ENCODE measurements around the gene USH2A.

USH2A gene

GRCh38 chr1:215807218-215807617 lies 616.0 kb downstream of the USH2A start:
- H3K4me3 ChIP-seq (replicated peaks; ENCODE audit: low read depth, low read length), result no peak overlapping the region
- no peak for DNase-seq (ENCODE audit: extremely low read depth, low read depth)
- TF ChIP-seq, protein P1, sequence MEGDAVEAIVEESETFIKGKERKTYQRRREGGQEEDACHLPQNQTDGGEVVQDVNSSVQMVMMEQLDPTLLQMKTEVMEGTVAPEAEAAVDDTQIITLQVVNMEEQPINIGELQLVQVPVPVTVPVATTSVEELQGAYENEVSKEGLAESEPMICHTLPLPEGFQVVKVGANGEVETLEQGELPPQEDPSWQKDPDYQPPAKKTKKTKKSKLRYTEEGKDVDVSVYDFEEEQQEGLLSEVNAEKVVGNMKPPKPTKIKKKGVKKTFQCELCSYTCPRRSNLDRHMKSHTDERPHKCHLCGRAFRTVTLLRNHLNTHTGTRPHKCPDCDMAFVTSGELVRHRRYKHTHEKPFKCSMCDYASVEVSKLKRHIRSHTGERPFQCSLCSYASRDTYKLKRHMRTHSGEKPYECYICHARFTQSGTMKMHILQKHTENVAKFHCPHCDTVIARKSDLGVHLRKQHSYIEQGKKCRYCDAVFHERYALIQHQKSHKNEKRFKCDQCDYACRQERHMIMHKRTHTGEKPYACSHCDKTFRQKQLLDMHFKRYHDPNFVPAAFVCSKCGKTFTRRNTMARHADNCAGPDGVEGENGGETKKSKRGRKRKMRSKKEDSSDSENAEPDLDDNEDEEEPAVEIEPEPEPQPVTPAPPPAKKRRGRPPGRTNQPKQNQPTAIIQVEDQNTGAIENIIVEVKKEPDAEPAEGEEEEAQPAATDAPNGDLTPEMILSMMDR (IDR thresholded peaks at IDR 0.05; ENCODE audit: low read depth, low read length, missing control alignments), result no peak

- no peak overlapping the region for H3K4me3 ChIP-seq (replicated peaks; ENCODE audit: low read depth, low read length)
- TF ChIP-seq, protein P1 (IDR thresholded peaks at IDR 0.05; ENCODE audit: low read depth, low read length, missing control alignments), result no peak
- no peak for DNase-seq (ENCODE audit: extremely low read depth, low read depth)
Observed at GRCh38 chr1:215797859-215798258, 625.4 kb downstream of the USH2A start.

DNA sequence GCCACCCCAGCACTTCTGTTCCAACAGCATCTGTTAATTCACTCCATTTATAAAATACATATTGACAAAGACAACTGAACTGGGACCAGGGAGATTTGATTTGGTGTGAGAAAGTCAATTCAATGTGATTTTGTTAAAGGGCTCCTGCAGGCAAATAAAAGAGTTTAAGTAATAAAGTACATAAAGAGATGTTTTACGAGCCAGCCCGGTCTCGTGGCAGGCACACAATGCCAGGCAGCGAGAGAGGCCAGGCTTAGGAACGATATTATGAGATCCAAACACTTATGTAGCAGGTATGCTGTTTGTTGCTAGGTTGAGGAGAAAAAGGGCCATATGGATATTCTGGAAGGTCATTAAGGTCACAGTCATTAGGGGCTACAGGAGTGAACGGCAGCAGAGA lies 629.1 kb downstream of the USH2A start:
- no peak for DNase-seq (ENCODE audit: extremely low read depth, low read depth)
- TF ChIP-seq, protein P1 (IDR thresholded peaks at IDR 0.05; ENCODE audit: low read depth, low read length, missing control alignments), result no peak

DNA sequence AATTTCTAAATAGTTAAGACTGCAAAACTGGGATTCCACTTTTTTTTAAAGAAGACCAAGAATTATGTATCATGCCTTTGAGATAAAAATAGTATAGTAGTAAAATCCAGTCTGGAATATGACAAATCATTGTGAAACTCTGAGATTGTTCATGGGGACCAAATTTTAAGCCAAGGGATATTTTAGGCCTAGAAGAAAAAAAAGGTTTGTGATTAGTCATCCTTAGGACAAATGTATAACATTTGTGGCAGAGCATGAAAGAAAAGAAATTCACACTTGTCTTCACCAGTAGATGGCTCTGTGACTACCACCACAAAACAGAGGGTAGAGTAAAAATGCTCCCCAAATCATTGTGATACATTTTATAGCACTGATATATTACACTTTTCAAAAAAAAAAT lies 630.1 kb downstream of the USH2A start:
- peak; percentile 20 for DNase-seq (ENCODE audit: extremely low read depth, low read depth)
- TF ChIP-seq, protein P1 (IDR thresholded peaks at IDR 0.05; ENCODE audit: low read depth, low read length, missing control alignments), result peak; percentile 36
- no peak overlapping the region for H3K4me3 ChIP-seq (replicated peaks; ENCODE audit: low read depth, low read length)

More for the DNA sequence above, 629.1 kb downstream of the USH2A start:
- no peak overlapping the region for H3K4me3 ChIP-seq (replicated peaks; ENCODE audit: low read depth, low read length)

DNA sequence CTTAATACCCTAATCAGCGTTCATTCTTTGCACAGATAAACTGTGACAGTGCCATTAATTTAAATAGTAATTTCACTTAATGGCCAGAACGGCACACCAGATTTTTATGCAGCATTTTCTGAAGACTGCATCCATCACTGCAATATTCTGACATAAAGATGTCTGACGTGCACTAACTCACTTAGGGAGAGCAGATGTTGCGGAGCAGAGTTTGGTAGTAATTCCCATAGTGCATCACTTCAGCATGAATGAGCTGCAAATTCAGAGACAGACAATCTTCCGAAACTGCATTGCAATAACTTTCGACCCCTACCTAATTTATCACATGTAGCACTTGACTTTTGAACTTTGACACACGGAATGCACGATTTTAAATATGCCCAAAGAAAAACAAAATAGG lies 630.8 kb downstream of the USH2A start:
- TF ChIP-seq, protein P1 (IDR thresholded peaks at IDR 0.05; ENCODE audit: low read depth, low read length, missing control alignments), result no peak
- no peak for DNase-seq (ENCODE audit: extremely low read depth, low read depth)
- H3K4me3 ChIP-seq (replicated peaks; ENCODE audit: low read depth, low read length), result no peak overlapping the region

DNA sequence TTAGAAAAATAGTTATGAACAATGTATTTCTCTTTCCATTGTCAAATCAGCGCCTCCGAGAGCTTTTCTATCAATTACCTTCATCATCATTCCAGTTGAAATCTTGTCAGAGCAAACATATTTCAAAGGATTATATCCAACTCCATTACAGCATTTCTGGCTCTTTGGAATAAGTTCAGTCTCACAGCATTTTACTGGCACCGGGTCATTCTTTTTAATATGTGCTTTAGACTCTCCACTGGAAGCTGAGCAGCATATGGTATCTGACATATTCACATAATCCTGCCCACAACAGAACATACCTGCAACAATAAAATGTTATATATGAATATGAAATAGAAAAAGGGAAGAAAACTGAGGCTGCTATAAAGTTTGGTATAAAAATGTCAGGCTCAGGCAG lies 633.3 kb downstream of the USH2A start:
- H3K4me3 ChIP-seq (replicated peaks; ENCODE audit: low read depth, low read length), result no peak overlapping the region
- TF ChIP-seq, protein P1 (IDR thresholded peaks at IDR 0.05; ENCODE audit: low read depth, low read length, missing control alignments), result no peak
- no peak for DNase-seq (ENCODE audit: extremely low read depth, low read depth)

DNA sequence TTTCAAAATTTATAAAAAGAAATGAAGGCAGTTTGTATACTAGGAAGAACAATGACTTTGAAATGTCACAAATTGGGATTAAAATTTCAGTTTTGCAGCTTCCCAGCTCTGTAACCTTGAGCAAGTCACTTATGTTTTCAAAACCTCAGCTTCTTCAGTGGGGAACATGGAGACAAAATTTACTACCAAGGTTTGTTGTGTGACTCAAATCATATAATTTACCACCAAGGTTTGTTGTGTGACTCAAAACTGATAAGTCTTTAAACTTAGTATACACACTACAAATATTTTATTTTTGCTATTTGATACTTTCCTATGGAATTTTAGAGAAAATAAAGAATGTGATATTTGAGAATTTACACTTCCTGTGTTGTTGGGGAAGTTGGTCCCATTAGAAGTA lies 636.3 kb downstream of the USH2A start:
- TF ChIP-seq, protein P1 (IDR thresholded peaks at IDR 0.05; ENCODE audit: low read depth, low read length, missing control alignments), result no peak
- no peak overlapping the region for H3K4me3 ChIP-seq (replicated peaks; ENCODE audit: low read depth, low read length)
- DNase-seq (ENCODE audit: extremely low read depth, low read depth), result no peak
